GM21360 (cell line): ENCODE results near the gene KEAP1.

Experiments used
- ATAC-seq: cut with Tn5 transposase; IDR thresholded peaks from one replicate; pipeline ENCODE4 v1.9.1; 2021; ENCODE audit warnings: mild to moderate bottlenecking, moderate library complexity; ENCODE audit not compliant: unreplicated experiment

Gene KEAP1

DNA sequence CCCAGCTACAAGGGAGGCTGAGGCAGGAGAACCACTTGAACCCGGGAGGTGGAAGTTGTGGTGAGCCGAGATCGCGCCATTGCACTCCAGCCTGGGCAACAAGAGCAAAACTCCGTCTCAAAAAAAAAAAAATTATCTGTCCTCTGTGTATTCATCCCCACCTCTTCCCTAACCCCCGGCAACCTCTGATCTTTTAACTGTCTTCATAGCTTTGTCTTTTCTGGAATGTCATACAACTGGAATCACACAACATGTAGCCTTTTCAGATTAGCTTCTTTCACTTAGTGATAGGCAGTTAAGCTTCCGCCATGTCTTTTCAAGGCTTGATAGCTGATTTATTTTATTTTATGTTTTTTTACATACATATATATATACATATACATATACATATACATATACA is 22.5 kb upstream of the KEAP1 start:
- no peak for ATAC-seq

DNA sequence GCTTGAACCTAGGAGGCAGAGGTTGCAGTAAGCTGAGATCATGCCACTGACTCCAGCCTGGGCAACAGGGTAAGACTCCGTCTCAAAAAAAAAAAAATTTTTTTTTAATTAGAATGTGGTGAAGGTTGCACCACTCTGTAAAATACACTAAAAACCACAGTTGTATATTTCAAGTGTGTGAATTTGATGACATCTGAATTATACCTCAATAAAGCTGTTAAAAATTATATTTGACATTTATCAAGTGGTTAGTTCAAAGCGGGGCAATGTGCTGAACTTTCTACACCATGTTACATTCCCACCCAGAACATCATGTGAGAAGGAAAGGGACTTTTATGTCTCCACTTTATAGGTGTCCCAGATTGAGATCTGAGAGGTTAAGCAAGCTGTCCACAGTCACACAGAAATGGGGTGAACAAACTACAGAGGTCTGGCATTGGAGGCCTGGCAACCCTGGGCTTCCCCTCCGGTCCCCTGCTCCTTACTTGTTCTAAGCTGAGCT is 20.0 kb upstream of the KEAP1 start:
- no peak for ATAC-seq

DNA sequence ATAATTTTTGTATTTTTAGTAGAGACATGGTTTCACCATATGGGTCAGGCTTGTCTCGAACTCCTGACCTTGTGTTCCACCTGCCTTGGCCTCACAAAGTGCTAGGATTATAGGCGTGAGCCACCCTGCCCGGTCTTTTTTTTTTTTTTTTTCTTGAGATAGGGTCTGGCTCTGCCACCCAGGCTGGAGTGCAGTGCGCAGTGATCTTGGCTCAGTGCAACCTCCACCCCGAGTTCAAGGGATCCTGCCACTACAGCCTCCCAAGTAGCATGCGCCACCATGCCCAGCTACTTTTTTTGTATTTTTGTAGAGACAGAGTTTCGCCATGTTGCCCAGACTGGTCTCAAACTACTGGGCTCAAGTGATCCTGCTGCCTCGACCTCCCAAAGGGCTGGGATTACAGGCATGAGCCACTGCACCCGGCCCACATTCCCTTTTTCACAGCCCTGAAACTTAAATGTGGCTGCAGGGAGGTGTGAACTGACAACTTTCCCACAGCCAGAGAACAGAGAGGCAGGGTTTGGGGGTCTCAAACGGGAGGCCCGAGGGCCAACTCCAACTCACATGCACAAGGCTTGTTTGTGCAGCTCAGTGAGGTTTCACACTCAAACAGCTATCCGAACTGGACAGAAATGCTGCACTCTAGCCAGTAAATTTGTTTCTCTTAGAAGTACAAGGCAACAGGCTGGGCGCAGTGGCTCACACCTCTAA is 18.5 kb upstream of the KEAP1 start:
- ATAC-seq, result no peak

DNA sequence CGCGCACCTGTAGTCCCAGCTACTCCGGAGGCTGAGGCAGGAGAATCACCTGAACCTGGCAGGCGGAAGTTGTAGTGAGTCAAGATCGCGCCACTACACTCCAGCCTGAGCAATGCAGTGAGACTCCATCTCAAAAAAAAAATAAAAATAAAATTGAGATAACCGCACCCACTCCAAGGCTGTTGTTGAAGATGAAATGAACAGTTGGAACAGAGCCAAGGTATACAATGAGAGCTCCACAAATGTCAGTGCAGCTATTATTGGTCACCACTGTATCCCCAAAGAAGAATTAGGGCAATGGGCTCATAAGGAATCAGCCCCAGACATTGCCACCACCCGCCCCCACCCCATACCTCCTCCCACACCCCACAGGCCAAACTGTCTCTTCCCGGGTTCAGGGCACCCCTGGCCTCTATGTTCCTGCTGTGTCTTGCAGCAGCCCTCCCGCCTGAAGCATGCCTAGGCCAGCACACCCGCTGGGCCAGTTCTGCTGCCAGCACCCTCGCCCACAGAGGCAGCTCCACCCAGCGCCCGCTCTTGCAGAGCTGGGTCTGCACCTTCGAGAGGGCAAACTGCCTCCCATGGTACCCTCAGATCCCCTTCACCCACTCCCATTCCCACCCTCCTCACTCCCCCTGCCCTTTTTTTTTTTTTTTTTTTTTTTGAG is 17.6 kb upstream of the KEAP1 start:
- ATAC-seq, result no peak

DNA sequence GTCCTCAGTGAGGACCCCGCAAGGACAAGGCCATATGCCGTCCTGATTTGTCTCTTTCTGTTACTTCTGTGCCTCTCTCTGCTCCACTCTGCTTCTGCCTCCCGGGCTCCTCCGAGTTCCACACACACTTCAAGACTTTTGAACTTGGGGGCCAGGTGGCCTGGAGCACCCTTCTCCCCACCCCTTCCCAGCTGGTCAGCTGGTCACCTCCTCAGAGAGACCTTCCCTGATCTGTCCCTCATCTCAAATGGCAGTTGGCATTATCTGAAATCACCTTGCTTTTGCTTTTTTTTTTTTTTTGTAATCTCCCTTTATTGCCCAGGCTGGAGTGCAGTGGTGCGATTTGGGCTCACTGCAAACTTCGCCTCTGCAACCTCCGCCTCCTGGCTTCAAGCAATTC is 16.3 kb upstream of the KEAP1 start:
- ATAC-seq, result no peak

DNA sequence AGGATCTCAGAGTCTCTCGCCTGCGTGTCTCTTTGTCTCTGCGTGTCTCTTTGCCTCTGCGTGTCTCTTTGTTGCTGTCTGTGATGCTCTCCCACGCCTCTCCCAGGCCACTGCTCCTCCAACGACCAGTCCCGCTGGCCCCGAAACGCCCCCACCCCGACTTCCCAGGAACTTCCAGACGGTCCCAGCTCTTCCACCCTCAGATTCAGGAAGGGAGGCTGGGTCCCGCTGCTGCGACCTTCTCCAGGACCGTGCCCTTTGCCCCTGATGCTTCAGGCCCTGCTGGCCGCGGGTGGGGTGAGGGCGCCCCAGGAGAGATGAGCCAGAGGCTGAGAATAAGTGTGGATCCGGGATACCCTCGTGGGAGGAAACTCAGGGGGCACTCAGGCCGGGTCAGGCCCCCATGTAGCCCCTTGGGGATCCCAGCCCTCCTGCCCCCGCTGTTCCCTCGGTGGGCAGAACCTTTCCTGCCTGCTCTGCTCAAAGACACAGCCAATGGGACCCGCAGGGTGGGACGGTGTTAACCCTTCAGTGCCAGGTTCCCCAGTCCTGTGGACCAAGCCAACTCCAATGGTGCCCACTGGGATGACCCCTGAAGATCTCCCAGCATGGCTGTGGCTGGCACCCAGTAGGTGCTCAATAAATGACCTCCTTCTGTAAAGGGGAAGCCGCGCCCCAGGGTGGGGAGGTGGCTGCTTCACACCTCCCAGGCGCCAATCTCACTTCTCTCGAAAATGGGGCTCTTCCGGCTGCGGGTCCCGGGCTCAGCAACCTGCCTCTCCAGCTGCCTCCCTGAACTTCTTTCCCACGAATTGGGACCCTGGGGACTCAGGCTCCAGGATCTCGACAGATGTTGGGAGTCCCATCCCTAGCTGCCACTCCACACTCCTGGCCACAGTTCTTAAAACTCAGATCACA is 15.5 kb upstream of the KEAP1 start:
- no peak for ATAC-seq

DNA sequence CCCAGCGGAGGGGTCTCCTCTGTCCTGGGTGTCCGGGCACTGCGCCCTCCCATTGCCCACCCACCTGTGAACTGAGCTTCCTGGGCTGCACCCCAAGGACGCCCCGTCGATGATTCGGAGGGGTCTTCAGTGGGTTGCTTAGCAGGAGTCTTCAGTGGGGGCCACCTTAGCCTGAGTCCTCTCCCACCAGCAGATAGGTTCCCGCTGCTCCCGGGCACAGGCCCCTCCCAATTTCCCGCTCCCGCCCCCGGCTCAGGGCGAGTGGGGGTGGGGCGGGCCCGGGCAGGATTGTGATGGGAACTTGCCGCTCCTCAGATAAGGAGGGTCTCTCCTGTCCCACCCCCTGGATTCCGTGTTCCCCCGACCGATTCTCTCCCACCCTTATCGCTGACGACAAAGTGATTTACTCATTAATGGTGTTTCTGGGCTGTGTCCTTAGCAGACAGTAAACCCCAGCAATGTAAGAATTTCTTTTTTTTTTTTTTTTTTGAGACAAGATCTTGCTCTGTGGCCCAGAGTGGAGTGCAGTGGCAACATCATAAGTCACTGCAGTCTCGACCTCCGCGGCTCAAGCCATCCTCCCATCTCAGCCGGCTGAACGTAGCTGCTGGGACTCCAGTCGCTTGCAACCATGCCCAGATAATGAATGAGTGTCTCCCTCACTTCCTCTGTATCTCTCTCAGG is 14.7 kb upstream of the KEAP1 start:
- ATAC-seq, result no peak

DNA sequence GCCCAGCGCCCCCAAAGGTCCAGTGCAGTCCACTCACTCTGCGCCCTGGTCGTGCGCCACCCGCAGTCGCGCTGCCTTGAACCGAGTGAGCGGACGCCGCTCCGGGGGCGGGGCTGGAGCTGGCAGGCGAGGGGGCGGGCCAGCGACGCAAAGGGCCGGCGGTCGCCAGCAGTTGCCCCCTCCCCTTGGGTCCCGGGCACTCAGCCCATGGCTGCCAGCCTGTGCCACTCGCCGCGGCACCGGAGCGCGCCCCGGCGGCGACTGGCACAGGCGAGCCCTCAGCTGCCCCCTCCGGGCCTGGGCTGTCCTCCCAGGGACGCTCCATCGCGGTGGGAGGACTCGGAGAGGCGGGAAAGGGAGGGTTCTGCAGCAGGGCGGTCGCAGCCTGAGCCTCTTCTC is 14.2 kb upstream of the KEAP1 start, which contains the start of gene S1PR5:
Gene S1PR5 (minus strand): TSS at position 87 of the 399 bp plus-strand sequence. CDS start 2,436 bp downstream, outside the sequence.
- no peak for ATAC-seq

DNA sequence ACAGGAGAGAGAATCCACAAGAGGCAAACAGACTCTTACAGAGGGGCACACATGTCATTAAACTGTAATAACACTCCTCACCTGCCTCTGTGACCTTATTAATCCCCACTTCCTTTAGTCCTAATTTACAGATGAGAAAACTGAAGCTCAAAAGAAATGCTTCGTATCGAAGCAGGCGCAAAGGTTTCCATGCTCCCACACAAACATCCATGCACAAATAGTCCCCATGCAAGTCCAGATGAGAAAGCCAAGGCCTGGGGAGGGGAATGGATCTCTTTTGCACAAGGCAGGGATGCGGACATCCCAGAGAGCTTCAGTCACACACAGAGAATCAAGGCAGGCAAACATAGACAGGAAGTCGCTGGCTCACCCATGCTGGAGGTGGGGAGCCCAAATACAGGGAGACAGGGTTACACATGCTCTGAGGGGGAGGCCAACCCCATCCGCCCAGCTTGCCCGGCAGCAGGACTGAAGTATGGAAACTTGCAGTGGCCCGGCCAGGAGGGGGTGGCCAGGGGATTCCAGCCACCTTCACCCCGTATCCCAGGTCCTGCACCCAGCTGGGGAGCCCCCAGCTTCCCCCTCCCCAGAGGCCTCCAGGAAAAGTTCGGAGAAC is 13.6 kb upstream of the KEAP1 start:
- no peak for ATAC-seq

DNA sequence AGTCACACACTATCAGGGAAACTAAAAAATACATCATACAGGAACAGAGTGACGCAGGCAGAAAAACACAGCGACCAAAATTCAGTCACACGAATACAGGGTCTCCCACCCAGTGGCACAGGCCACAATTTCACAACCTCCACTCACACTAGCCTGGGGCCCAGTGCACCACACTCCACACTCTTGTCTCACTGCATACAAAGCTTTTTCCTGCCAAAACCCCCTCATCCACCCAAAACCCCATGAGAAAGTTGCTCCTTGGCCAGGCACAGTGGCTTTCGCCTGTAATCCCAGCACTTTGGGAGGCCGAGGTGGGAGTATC is 12.9 kb upstream of the KEAP1 start:
- no peak for ATAC-seq

DNA sequence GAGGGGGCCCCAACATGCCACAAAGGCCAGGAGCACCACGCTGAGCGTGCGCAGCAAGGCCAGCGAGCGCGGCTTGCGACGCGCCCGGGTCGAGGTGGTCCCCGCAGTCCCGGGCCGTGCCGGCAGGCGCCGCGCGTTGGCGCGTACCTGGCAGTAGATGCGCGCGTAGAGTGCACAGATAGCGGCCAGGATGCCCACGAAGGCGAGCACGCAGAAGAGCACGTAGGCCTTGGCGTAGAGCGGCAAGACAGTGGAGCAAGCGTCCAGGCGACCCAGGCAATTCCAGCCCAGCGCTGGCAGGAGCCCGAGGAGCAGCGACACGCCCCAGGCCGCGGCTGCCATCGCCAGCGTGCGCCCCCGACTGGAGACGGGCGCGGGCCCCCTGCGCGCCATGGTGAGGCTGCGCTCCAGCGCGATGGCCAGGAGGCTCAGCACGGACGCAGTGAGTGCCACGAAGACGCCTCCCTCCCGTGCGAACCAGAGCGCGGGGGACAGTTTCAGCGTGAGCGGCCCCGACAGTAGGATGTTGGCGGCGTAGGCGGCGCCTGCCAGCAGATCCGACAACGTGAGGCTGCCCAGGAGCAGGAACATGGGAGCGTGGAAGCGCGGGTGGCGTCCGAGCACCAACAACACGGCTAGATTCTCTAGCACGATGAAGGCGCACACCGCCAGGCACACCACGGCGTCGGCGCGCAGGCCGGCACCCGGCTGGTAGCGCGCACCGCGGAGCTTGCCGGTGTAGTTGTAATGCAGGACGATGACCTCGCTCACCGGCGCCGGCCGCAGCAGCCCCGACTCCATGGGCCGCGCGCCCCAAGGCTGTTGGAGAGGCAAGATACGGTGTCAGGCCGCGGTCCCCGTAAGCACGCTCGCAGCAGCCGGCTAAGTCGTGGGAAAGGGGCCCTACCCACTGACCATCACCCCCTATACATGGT is 11.3 kb upstream of the KEAP1 start:
- no peak for ATAC-seq

DNA sequence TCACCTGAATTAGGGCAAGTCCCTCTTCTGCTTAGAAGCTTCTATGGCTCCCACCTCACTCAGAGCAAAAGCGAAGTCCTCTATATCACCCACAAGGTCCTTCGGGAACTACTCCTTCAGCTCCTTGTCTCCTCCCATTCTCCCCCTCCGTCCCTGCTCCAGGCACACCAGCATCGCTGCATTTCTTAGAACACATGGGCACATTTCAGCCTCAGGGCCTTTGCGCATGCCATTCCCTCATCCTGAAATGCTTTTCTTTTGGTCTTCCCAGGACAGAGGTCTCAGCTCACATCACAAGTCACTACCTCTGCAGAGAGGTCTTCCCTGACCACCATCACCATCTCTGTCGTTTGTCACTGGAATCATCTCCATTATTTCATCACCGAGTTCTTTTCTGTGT is 10.1 kb upstream of the KEAP1 start:
- ATAC-seq, result no peak

DNA sequence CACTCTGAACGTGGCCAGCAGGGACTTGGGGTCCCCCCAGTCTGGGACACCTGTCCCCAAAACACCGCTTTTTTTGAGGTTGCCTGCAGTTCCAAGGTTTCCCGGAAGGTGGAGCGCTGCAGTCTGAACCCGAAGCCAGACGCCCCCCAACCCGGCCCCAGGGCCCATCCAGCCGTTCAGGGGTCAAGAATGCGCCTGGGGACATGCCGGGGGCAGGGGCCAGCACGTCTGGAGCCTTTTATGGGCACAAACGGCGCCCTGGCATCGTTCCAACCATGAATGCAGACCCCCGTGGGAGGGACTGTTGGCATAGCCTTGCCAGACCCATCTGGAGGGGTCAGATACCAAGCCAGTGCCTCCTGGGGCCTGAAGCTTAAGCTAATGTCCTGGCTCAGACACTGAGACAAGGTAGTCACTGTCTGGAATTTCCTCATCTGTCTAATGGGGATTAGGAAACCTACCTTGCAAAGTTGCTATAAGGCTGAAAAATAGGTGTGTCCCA is 7.2 kb upstream of the KEAP1 start:
- ATAC-seq, result no peak

DNA sequence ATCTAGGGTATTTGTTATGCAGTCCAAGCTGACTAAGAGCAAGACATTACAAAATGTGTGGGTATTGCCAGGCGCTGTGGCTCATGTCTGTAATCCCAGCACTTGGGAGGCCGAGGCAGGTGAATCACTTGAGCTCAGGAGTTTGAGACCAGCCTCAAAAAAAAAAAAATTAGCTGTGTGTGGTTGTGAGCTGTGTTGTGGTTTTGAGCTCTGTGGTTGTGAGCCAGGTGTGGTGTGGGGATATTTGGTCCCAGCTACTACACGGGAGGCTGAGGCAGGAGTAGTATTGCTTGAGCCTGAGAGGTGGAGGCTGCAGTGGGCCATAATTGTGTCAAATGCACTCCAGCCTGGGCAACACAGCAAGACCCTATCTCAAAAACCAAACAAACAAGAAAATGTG is 5.6 kb upstream of the KEAP1 start:
- no peak for ATAC-seq

DNA sequence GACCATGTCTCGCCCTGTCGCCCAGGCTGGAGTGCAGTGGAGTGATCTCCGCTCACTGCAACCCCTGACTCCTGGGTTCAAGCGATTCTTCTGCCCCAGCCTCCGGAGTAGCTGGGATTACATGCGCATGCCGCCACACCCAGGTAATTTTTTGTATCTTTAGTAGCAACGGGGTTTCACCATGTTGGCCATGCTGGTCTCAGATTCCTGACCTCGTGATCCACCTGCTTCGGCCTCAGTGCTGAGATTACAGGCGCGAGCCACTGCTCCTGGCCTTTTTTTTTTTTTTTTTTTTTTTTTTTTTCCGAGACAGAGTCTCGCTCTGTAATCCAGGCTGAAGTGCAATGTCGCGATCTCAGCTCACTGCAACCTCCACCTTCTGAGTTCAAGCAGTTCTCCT is 4.9 kb upstream of the KEAP1 start:
- ATAC-seq, result no peak

DNA sequence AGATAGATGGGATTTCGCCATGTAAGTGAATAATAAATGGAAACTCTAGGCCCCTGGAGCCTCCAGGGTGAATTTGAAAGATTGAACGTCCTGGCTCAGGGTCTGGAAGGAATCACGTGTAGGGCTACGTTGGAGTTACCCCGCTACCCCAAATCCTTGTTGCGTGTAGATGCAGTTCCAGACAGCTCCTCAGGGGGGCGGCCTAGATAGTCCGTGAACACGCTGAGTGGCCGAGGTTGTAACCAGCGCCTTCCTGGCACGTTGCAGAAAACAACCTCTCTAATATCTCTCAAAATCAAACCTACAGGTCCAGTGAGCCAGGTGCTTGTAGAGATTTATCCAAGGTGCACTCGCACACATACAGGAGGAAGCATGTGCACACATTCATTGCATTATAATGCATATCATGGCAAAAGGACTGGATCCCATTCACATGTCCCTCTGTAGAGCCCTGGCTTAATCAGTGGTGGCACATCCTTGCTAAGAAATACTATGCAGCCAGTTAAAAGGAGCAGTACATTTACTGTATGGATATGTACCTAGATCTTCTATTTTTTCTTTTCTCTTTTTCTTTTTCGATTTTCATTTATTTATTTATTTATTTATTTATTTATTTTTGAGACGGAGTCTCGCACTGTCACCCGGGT is 2.5 kb upstream of the KEAP1 start:
- no peak for ATAC-seq

DNA sequence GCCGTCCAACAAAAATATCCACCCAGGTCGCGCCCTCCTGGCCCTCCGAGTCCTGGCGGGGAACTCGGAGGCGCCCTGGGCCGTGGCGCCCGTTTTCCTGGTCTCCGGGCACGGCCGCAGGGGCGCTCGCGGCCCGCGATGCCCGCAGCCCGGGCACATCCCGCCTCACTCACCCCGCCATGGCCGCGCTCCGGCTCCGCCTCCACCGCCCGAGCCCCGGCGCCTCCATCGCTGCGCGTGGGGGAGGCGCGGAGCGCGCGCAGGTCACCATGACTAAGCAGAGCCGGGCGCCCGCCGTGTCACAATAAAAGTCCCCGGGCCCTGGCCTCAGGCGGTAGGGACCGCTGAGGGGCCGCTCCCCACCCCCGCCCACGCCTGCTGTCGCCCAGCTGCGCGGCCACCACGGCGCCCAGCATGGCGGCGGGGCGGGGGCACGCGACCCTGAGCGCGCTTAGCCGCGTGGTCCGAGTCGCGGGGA is 593 bp downstream of the KEAP1 start:
- ATAC-seq, result peak; percentile 71

DNA sequence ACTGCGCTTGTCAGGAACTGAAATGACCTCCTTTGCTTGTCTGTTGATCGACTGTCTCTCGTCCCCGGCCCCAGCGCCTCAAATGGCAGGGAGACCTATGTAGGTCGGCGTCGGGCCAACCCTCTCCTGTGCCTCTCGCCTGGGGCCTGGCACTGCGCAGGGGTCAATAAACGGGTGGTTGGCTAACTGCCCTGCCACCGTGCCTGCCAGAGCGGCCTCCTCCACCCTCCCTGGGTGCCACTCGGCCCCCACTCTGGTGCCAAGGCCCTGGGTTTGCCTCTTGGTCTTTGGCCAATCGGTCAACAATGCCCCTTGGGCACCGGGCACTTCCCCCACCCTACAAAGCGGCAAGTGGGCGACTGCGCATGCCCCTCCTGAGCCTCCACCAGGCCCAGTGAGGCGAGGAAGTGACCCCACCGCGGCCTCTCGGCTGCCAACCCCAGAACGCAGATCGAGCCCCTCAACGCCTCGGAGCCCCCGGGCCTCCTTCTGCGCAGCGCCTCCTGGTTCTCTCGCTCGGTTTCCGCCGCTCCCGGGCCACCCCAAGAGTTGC is 1.1 kb downstream of the KEAP1 start:
- peak; percentile 31 for ATAC-seq
